HG03469 (cell line): ENCODE data around the gene SLC6A7.

Source experiments
- ATAC-seq: cut with Tn5 transposase; IDR thresholded peaks from one replicate; pipeline ENCODE4 v1.9.1; 2021; ENCODE audit warnings: mild to moderate bottlenecking, moderate library complexity, moderate number of reproducible peaks; ENCODE audit not compliant: unreplicated experiment

SLC6A7 gene

DNA sequence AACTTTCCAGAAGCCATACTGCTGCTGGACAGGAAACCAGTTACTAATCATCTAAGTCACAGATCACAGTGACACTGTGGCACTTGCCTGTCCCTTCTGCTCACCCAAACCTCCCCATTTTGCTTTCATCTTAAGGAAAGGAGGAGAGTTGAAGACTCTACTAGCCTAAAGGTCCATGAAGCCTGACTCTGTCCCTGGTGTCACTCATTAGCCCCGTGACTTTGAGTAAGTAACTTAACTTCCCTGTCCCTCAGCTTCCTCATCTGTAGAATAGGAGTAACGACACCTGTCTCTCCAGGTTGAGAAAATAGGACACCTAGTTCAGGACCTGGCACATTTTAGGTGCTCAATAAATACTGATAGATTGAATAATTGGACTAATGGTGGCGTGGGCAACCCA, 536 bp upstream of the SLC6A7 start:
- ATAC-seq: no peak

- ATAC-seq: no peak
These were observed 679 bp downstream of the SLC6A7 start for GRCh38 chr5:150190503-150190979.

GRCh38 chr5:150190987-150191386, 1.1 kb downstream of the SLC6A7 start:
- ATAC-seq: no peak

DNA sequence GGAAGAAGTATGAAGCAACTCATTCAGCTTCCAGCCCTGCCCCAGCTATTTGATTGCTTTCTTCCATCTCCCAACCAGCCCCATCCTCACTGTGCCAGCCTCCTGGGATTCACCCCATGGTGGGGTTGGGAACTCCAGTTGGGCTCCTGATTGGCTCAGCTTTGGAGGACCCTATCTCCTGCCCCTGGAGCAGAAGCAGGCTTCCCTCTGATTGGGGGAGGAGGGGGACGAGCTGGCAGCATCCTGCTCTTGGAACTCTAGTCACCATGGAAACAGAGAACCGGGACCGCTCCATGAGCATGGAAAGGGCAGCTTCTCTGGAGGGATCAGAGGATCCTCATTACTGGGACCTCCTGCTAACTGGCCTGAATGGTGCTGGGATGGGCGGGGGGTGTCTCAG, 2.6 kb downstream of the SLC6A7 start:
- no peak for ATAC-seq

DNA sequence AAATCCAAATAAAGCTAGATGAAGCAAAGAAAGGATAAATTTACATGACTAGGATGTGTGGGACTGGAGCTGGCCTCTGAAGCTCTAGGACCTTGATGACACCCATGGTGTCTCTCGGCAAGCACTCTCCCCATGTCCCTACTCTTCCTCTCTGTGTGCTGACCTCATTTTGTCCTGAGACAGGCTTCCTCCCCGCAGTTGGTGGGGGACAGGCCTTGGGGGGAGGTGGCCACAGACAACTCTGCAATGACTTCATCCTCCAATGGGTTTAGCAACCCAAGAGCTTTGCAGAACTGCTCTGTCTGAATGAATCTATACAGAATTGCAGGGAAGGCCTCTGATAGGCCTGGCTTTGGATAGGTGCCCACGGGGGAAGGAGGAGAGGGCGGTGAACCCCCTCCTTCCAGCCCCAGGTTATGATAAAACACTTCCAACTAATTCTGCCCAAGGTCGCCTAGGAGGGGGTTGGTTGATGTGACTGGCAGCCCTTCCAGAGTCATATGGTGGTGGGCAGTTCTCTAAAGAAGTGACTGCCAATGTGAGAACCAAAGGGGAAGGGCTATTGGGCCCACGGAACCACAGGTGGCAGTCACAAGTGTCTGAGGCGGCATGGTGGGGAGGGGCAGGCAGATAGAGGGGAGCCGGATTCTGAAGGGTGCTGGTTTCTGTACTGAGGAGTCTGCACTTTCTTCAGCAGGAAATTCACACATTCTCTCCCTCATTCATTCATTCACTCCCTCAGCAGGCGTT, 6.0 kb downstream of the SLC6A7 start:
- no peak for ATAC-seq

GRCh38 chr5:150196514-150196913, 6.7 kb downstream of the SLC6A7 start:
- ATAC-seq: no peak

GRCh38 chr5:150196986-150197385, 7.1 kb downstream of the SLC6A7 start:
- ATAC-seq: no peak

GRCh38 chr5:150197476-150197875, 7.6 kb downstream of the SLC6A7 start:
- ATAC-seq: no peak

DNA sequence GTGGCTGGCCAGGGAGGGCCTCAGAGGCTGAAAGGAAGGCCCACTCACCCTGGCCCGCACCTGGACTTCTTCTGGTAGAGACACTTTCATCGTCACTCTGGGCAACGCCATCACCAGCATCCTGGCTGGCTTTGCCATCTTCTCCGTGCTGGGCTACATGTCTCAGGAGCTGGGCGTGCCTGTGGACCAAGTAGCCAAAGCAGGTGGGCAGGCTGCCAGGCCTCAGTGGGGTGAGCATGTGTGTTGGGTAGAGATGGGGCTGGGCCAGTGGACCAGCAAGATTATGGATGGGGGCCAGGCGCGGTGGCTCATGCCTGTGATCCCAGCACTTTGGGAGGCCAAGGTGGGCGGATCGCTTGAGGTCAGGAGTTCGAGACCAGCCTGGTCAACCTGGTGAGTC, 12.6 kb downstream of the SLC6A7 start:
- ATAC-seq: no peak

- no peak for ATAC-seq
These were observed 14.1 kb downstream of the SLC6A7 start for GRCh38 chr5:150203832-150204589.

DNA sequence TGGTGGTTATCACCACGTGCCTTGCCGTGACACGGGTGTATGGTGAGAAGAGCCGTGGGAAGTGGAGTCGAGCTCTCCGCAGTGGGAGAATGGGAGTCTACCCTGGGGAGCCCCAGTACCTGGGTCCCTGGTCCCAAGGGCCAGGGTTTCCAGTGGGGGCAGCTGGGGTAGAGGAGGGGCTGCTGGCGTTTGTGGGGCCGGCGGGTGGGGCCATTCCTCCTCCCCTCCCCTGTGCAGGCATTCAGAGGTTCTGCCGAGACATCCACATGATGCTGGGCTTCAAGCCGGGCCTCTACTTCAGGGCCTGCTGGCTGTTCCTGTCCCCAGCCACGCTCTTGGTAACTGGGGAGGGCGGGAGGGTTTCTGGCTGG, 14.7 kb downstream of the SLC6A7 start:
- ATAC-seq: no peak

DNA sequence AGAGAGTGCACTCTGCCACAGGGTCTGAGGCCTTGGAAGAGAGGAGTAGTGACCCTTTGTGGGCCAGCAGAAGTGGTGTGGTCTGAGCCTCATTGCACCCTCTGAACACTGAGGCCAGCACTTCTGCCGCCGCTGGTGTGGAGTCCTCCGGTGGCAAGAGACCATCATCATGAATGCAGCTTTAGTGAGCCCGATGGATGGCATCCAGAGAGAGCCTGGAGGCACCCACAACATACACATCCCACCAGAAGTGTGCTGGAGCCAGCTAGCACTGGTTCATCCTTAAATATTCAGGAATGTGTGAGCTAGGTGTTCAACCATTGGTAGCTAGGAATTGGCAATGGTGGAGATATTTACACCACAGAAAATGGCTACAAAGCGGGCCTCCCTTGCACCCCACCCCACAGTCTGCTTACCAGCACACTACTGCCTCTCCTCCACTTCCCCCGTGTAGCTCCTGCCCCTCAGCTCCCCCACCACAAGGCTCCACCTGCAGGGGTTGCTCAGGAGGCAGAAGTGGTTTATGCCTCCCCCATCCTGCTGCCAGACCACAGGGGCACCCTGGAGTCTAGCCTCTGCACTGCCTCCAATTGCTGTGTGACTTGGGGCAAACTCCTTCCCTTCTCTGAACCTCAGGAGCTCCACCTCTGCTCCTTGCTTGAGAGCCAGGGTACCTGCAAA, 16.4 kb downstream of the SLC6A7 start:
- ATAC-seq: no peak

GRCh38 chr5:150206779-150207115, 16.9 kb downstream of the SLC6A7 start:
- ATAC-seq: no peak

DNA sequence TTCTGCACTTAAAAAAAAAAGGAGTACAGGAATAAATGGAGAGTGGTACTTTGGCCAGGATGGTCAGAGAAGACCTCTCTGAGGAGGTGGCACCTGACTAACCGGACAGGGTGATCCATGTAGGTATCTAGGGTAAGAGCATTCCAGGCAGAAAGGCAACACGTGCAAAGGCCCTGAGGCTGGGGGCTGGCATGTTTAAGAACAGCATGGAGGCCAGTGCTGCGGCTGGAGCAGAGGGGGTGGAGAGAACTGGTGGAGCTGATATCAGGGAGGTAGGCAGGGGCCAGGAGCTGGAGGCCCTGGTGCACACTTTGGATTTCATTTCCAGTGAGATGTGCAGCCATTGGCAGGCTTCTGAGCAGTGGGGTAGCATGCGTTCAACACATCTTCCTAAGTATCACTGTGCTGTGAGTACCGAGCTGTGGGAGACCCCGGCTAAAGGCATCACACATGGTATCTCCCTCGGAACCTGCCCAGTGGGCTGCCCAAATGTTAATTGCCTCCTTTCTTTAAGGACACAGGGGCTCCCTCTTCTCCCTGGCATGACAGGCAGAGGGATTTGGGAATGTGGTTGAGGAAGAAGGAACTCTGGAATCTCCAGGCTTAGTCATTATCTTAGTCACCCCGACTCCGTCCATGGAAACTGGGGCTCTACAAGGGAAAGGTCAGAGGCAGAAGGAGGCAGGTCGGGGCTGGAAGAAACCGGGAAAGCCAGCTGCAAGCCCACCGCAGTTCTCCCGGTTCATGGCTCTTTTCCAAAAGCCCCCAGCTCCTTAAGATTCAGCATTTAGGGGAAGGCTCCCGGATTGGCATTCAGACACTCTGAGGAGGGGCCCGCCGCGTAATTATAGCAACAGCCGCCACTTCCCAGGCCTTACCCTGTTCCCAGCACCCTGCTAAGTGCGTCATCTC, 18.6 kb downstream of the SLC6A7 start:
- ATAC-seq: no peak

DNA sequence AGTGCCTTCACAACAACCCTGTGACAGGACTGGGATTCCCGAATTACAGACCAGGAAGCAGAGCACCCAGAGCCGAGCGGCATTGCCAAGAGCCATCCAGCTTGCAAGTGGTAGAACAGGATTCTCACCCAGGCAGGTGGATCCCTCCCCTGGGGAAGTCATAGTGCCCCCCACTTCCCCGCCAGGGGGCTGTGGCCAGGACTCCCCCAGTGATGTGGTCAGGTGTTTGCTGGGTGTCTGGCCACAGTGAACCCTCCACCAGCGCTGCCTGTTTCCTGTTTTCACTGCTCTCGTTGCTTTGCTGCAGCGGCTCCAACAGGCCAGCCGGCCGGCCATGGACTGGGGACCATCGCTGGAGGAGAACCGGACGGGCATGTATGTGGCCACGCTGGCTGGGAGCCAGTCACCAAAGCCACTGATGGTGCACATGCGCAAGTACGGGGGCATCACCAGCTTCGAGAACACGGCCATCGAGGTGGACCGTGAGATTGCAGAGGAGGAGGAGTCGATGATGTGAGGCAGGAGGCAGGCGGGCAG, 19.3 kb downstream of the SLC6A7 start:
- ATAC-seq: no peak

GRCh38 chr5:150210644-150211043, 20.8 kb downstream of the SLC6A7 start:
- no peak for ATAC-seq

- no peak for ATAC-seq
These were observed 21.5 kb downstream of the SLC6A7 start for GRCh38 chr5:150211156-150212030.

GRCh38 chr5:150213530-150213929, 23.7 kb downstream of the SLC6A7 start:
- no peak for ATAC-seq

- no peak for ATAC-seq
These were observed 24.4 kb downstream of the SLC6A7 start for GRCh38 chr5:150214289-150214688.
